NCI-H2107 treated with DMSO at 0.1 percent for 48 hours (cell line): ENCODE data around the gene CXCL16.
"Not testable (repeated sequence)": the region's sequence is repeated elsewhere in the genome, so short reads cannot be mapped to it uniquely, and the experiment has no call there.

Experiments
- DNase-seq: peaks from one replicate; lab custom pipeline; 2025; ENCODE audit not compliant: unreplicated experiment; lab: John Stamatoyannopoulos, UW

Gene CXCL16

GRCh38 chr17:4721203-4722135, 18.3 kb downstream of the CXCL16 start:
- no peak for DNase-seq

DNA sequence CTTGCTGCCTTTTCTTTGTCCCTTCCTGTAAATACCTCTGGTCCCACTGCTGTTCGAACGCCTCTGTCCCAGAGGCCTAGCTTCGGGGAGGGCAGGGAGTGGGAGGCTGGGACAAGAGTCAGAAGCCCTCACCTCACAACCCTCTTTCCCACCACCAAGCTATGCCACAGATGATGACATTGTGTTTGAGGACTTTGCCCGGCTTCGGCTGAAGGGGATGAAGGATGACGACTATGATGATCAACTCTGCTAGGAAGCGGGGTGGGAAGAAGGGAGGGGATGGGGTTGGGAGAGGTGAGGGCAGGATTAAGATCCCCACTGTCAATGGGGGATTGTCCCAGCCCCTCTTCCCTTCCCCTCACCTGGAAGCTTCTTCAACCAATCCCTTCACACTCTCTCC, 18.9 kb downstream of the CXCL16 start:
- DNase-seq: no peak

DNA sequence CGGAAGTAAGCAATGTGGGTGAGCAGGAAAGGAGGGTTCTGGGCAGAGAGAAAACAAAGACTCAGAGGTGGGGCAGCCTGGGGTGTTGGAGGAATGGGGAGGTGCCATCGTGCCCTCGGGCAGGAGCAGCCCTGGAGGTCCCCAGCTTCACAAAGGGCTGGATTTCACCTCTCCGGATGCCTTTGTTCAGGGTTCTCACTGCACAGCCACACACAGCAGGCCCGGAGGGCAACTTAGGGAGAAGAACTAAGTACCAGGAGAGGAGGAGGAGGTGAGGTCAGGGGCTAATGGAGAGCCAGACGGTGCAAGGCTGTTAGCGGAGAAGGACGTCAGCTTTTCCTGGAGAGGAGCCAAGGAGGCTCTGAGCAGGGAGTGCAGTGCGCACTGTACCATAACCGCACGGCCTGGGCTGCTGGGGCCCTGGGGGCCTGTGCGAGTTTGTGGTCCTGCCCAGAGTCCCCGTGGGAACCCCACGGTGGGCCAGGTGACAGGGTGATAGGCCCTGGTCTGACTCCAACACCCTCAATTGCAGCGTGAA, 20.0 kb downstream of the CXCL16 start:
- DNase-seq: no peak

DNA sequence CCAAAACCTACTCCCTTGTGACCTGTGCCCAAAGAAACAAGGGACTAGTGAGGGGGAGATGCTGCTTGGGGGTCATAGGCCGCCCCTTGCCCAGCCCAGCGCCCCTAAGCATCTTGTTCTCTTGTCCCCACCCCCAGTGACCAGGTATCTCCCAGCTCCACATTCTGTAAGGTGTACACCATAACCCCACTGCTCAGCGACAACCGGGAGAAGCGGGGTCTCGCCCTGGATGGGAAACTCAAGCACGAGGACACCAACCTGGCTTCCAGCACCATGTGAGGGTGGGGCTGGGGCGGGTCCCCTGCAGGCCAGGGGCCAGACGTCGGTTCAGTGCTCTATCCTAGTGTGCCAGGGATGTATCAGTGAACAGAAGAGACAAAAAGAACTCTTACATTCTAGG, 20.6 kb downstream of the CXCL16 start:
- no peak for DNase-seq

DNA sequence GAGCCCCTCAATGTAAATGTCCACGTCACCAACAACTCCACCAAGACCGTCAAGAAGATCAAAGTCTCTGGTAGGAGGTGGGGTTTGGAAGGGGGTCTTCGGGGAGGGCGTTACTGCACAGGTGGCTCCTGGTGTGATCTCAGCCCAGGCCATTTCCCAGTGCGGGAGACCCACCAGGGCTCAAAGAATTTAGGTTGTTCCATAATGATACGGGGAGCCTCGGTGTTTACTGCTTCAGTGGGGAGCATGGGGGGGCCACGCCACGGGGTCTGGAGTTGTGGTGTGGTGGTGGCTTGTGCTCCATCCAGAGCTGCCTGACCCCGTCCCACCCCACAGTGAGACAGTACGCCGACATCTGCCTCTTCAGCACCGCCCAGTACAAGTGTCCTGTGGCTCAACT, 21.5 kb downstream of the CXCL16 start:
- DNase-seq: no peak

GRCh38 chr17:4717791-4718190, 21.9 kb downstream of the CXCL16 start:
- DNase-seq: no peak

DNA sequence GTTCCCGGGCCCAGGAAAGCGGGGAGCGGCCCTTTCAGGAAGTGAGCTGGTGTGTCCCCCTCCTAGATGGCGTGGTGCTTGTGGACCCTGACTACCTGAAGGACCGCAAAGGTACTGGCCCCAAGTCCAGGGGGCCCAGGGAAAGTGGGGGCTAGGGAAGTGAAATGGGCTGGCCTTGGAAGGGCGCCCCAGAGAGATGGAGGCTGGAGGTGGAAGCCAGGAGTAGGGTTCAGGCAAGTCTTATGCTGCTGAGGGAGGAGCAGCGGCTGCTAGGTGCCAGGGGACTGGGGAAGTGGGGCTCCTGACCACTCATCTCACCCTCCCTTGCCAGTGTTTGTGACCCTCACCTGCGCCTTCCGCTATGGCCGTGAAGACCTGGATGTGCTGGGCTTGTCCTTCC, 23.6 kb downstream of the CXCL16 start:
- no peak for DNase-seq

- no peak for DNase-seq
These were observed 24.5 kb downstream of the CXCL16 start for GRCh38 chr17:4715063-4715744.

- not testable (repeated sequence) for DNase-seq
These were observed 25.2 kb downstream of the CXCL16 start for GRCh38 chr17:4714340-4715062.

DNA sequence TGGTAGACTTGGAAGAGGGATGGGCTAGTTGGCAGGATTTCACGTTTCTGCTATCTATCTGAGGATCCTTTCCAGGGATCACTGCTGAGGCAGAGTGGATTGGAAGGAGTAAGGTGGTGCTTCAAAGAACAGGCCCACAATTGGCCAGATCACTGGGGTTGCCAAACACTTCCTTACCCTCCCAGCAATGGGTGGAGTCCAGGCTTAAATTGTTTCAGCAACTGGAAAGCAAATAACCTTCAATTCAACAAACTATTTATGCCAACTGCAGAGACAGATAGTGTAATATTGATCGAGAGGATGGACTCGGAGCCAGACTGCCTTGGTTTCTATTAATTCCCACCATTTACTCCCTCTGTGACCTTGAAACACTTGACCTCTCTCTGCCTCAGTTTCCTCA, 27.2 kb downstream of the CXCL16 start:
- DNase-seq: no peak

GRCh38 chr17:4711661-4712181, 28.0 kb downstream of the CXCL16 start:
- no peak for DNase-seq

GRCh38 chr17:4710693-4711634, 28.8 kb downstream of the CXCL16 start:
- no peak for DNase-seq

GRCh38 chr17:4709794-4710692, 29.7 kb downstream of the CXCL16 start, which contains the start of gene ARRB2:
Gene ARRB2, plus strand, starts transcription at chr17:4710632. Its CDS starts 90 bp downstream, at chr17:4710722.
- DNase-seq: peak; percentile 92

DNA sequence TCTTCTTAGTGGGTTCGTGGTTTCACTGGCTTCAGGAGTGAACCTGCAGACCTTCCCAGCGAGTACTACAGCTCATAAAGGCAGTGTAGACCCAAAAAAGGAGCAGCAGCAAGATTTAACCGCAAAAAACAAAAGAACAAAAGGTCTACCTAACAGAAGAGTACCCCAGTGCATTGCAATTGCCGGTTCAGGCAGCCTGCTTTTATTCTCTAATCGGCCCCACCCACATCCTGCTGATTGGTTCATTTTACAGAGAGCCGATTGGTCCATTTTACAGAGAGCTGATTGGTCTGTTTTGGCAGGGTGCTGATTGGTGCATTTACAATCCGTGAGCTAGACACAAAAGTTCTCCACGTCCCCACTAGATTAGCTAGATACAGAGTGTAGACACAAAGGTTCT, 31.3 kb downstream of the CXCL16 start:
- no peak for DNase-seq

GRCh38 chr17:4706121-4706520, 33.6 kb downstream of the CXCL16 start:
- no peak for DNase-seq

- no peak for DNase-seq
These were observed 34.7 kb downstream of the CXCL16 start for GRCh38 chr17:4704991-4705390.

- DNase-seq: not testable (repeated sequence)
These were observed 35.2 kb downstream of the CXCL16 start for GRCh38 chr17:4704574-4704907.

- DNase-seq: no peak
These were observed 36.4 kb downstream of the CXCL16 start for GRCh38 chr17:4703330-4703691.

- DNase-seq: no peak
These were observed 38.6 kb downstream of the CXCL16 start for GRCh38 chr17:4701116-4701515.
